Measurements from ENCODE around the gene TF.
"Not testable (repeated sequence)": the region's sequence is repeated elsewhere in the genome, so short reads cannot be mapped to it uniquely, and the experiment has no call there.

Gene TF

GRCh38 chr3:133745981-133746711, at the start of gene TF:
Gene TF, plus strand, starts transcription at chr3:133746393. Its CDS starts 48 bp downstream, at chr3:133746441.
- no peak for DNase-seq

GRCh38 chr3:133697960-133698359, 48.2 kb upstream of the TF start:
- no peak for DNase-seq

- DNase-seq: no peak
Observed at GRCh38 chr3:133699467-133699866, 46.7 kb upstream of the TF start.

- DNase-seq: no peak
Observed at GRCh38 chr3:133699903-133700302, 46.3 kb upstream of the TF start.

DNA sequence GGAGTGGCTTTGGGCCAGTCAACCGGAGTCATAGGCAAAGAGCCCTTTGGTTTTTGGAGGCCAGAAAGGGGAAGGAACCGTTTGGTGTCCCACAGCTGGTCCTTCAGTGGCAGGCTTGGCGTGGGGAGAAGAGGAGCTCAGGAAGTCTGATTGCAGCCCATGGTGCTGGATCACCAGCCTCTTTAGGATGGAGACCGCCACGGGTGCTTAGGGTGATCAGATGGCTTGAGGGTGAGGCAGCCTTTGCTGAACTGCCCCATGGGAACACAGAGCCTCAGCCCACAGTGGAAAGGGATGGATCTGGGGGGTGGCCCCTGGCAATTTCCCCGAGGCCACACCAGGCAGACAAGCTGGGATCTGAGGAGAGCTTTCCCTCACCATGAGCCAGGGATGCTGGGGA, 45.8 kb upstream of the TF start:
- DNase-seq: no peak

- no peak for DNase-seq
Observed at GRCh38 chr3:133701435-133702358, 44.5 kb upstream of the TF start.

DNA sequence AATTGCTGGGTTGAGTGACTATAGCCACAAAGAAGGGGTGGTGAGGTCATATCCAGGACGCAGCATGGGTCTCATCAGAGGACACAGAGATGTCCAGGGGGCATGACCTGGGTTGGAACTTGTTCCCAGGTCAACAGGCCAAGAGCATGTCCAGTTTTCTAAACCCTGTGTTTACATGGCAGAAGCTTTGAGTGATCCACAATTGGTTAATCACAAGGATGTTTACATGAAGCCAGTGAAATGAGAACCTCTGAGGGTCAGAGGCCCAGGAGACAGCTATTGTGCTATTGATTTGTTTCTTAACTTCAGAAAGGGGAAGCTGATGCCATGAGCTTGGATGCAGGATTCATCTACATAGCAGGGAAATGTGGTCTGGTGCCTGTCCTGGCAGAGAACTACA, 42.3 kb upstream of the TF start:
- DNase-seq: no peak

DNA sequence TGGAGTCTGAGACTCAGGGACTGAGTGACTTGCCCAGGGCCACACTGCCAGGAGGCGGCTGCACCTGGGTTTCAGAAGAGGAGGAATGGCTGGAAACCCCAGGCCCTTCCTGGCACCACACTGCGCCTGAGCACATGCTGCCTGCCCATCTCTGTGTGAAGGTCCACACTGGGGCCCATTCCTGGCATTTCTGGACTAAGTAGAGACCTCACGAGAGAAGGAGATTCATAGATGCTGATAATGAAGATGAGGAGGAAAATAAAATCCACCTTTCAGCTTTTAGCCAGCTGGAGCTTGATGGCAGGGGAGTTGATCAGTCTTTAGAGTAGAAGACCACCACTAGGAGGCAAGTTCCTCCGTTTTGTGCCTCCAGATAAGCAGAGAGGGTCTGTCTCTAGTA, 40.2 kb upstream of the TF start:
- no peak for DNase-seq

- DNase-seq: no peak
Observed at GRCh38 chr3:133709139-133709750, 36.9 kb upstream of the TF start.

DNA sequence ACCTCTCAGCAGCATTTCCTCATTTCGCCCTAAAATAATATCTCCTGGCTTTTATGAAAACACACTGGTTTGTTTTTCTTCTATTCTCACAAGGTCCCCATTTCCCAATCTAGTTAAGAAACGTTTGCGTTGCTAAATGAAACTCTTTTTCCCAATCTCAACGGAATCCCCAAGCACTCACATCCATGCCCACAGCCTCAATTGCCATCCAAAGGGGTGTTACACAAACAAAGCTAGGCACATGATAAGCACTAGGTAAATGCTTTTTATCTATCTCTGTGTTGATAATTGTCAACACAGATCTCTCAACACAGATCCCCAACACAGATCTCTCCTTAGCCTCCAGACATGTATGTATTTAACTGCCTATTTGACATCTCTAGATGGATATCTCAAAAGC, 35.2 kb upstream of the TF start:
- no peak for DNase-seq

DNA sequence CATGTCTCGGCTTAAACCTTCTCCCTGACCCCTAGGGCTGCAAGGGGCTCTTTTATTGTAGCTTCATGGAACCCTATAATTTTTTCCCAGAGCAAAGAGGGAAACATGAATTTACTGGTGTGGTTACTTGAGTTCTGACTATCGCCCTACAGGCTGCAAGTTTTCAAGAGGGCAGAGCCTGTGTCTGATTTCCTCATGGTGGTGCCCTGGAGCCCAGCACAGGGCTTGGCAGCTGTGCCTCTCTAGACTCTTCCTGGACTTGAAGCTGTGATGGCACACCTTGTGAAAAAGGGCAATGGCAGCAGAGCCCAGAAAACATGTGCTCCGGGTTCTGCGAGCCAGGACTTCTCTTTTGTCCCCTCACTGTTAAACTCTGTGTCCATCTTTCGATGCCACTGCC, 34.2 kb upstream of the TF start:
- DNase-seq: no peak

- no peak for DNase-seq
Observed at GRCh38 chr3:133713347-133713746, 32.8 kb upstream of the TF start.

DNA sequence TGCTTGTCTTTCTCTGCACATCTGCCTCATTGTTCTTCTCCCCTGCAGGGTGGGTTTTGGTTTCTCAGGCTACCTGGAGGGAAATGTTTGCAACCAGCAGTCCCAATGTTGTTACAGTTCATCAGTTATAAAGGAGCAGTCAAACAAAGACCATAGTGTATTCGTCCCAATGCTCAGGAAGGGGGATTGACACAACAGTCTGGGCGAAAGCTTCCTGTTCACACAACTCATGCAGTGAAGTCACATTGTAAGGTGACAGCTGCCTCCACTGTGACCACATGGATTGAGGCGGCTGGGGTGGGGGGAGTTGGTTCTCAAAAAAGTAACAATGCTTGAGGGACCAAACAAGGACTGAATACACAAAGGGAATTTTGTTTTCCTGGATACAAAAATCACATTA, 28.8 kb upstream of the TF start:
- DNase-seq: no peak

GRCh38 chr3:133722935-133723334, 23.3 kb upstream of the TF start:
- DNase-seq: no peak

DNA sequence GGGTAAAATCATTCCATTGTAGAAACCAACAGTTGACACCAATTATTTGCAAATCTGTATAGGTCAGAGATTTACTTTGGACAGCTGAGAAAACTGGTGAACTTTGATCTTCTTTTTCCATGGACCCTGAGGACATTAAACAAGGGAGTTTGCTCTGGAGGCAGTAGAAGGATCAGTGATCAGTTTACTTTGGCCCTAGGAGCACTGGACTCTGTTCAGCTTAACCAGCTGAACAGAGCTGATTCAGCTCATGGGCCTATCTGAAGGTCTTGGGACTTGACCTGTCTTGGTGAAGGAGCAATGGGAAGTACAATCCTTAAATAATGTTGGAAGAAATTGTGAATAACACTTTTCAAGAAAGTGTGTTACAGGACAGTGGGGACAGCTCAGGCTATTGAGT, 15.2 kb upstream of the TF start:
- no peak for DNase-seq

DNA sequence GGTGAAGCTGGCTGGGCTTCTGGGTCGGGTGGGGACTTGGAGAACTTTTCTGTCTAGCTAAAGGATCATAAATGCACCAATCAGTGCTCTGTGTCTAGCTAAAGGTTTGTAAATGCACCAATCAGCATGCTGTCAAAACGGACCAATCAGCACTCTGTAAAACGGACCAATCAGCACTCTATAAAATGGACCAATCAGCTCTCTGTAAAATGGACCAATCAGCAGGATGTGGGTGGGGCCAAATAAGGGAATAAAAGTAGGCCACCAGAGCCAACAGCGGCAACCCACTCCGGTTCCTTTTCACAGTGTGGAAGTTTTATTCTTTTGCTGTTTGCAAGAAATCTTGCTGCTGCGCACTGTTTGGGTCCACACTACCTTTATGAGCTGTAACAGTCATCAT, 14.0 kb upstream of the TF start:
- DNase-seq: not testable (repeated sequence)

- DNase-seq: no peak
Observed at GRCh38 chr3:133733226-133733625, 13.0 kb upstream of the TF start.

GRCh38 chr3:133734305-133734704, 11.9 kb upstream of the TF start:
- DNase-seq: no peak

GRCh38 chr3:133742351-133743091, 3.7 kb upstream of the TF start:
- no peak for DNase-seq

GRCh38 chr3:133744241-133744640, 2.0 kb upstream of the TF start:
- DNase-seq: no peak

DNA sequence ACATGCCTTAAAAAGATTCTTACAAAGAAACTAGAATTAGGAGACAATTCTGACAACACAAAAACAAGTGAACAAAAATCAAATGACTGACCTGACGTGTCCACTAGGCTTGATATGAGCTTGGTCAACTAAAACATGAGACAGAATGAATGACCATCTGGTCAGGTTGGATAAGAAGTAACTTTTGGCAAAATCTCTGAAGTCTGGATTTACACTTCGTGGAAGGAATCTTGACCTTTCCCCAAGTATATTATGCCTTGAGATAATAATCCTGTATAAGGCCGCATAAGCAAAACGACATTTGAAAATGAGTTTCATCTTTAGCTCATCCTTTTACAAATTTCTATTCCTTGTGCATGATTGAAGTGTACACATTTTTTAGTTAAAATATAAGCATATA, 1.1 kb upstream of the TF start:
- DNase-seq: no peak

GRCh38 chr3:133746712-133747066, 496 bp downstream of the TF start:
- no peak for DNase-seq

DNA sequence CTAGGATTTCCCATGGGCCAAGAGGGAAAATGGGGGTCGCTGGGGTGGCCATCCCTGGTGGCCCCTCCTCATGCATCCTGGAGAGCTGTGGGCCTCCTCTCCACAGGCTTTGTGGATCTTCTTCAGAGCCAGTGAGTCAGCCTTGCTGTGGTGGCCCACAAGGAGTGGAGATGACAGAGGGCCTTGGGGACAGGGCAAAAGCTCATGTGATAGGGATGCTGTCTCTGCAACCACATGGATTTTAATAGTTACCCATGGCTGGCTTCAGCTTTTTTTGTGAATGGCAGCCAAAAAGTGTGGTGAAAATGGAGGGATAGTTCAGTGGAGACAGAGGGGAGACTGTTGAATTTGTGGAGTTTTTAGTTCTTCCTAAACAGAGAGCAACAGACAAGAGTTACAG, 1.2 kb downstream of the TF start:
- DNase-seq: no peak
